OCI-LY1 (cell line): ENCODE data around the gene CCDC71.

Source experiments
- H2AFZ ChIP-seq: fragments of 200-600 bp; sonication (generic), shearing (Covaris generic); 2 replicates; pipeline ENCODE4 v1.6.0; 2014; ENCODE audit warnings: antibody characterized with exemption, mild to moderate bottlenecking, low read length
- H3F3A ChIP-seq: fragments of 200-600 bp; sonication (generic), shearing (Covaris generic); 2 replicates; pipeline ENCODE4 v1.6.0; 2014; ENCODE audit warnings: mild to moderate bottlenecking, antibody characterized with exemption, low read length, moderate library complexity; ENCODE audit not compliant: insufficient read depth
- H3K27ac ChIP-seq: fragments of 200-600 bp; sonication (generic); 2 replicates; pipeline ENCODE4 v1.5.1; 2014; ENCODE audit warnings: low read length, mixed run types, mild to moderate bottlenecking, low read depth; ENCODE audit not compliant: poor library complexity, severe bottlenecking
- H3K27me3 ChIP-seq: fragments of 200-600 bp; sonication (generic); 2 replicates; pipeline ENCODE4 v1.6.0; 2014; ENCODE audit warnings: antibody characterized with exemption, mild to moderate bottlenecking, low read length, moderate library complexity; ENCODE audit not compliant: insufficient read depth
- H3K36me3 ChIP-seq: fragments of 200-600 bp; sonication (generic); 2 replicates; pipeline ENCODE4 v1.6.1; 2014; ENCODE audit warnings: mild to moderate bottlenecking, antibody characterized with exemption, low read length, moderate library complexity, mixed read lengths; ENCODE audit not compliant: insufficient read depth
- H3K4me1 ChIP-seq: fragments of 200-600 bp; sonication (generic); 2 replicates; pipeline ENCODE4 v1.5.1; 2014; ENCODE audit warnings: mild to moderate bottlenecking, low read length, moderate library complexity; ENCODE audit not compliant: insufficient read depth, severe bottlenecking
- H3K4me2 ChIP-seq: fragments of 200-600 bp; sonication (generic), shearing (Covaris generic); 2 replicates; pipeline ENCODE4 v1.6.1; 2014; ENCODE audit warnings: low read length
- H3K4me3 ChIP-seq: fragments of 200-600 bp; sonication (generic); 2 replicates; pipeline ENCODE4 v1.5.1; 2014; ENCODE audit warnings: low read length, low read depth, mild to moderate bottlenecking, mixed read lengths; ENCODE audit not compliant: poor library complexity, severe bottlenecking
- H3K79me2 ChIP-seq: fragments of 200-600 bp; shearing (Covaris generic); 2 replicates; pipeline ENCODE4 v1.6.1; 2016; ENCODE audit warnings: mixed run types, low read length, mixed read lengths; ENCODE audit not compliant: insufficient read depth
- H3K9ac ChIP-seq: fragments of 200-600 bp; sonication (generic), shearing (Covaris generic); 2 replicates; pipeline ENCODE4 v1.6.1; 2014; ENCODE audit warnings: mild to moderate bottlenecking, low read length, mixed read lengths
- H3K9me2 ChIP-seq: fragments of 200-600 bp; sonication (generic), shearing (Covaris generic); 2 replicates; pipeline ENCODE4 v1.6.1; 2014; ENCODE audit warnings: low read depth, mild to moderate bottlenecking, low read length, mixed read lengths
- H3K9me3 ChIP-seq: fragments of 200-600 bp; shearing (Covaris generic); 2 replicates; pipeline ENCODE4 v1.6.1; 2014; ENCODE audit warnings: low read length, mixed read lengths
- H4K20me1 ChIP-seq: fragments of 200-600 bp; sonication (generic), shearing (Covaris generic); 2 replicates; pipeline ENCODE4 v1.6.0; 2016; ENCODE audit warnings: mild to moderate bottlenecking, low read length; ENCODE audit not compliant: insufficient read depth
- CTCF ChIP-seq: fragments of 200-600 bp; sonication (generic), shearing (Covaris generic); IDR thresholded peaks from 2 replicates; pipeline ENCODE4 v1.5.1; 2017; ENCODE audit warnings: mild to moderate bottlenecking, antibody characterized with exemption, low read length, moderate library complexity, mixed read lengths
- EZH2 ChIP-seq: fragments of 200-600 bp; sonication (generic), shearing (Covaris generic); IDR thresholded peaks from 2 replicates; pipeline ENCODE4 v1.8.0; 2017; ENCODE audit warnings: borderline replicate concordance, mixed run types, mild to moderate bottlenecking, antibody characterized with exemption, low read length, moderate library complexity, mixed read lengths

CCDC71 gene

GRCh38 chr3:49124203-49124602, 41.9 kb downstream of the CCDC71 start:
- peaks cover 2% of the 10 kb centered on the region; the same call in 1 of the 2 replicates for H3K36me3 ChIP-seq
- H3K27me3 ChIP-seq, result no peaks in the 10 kb centered on the region
- no peak overlapping the region for H3K4me2 ChIP-seq
- H4K20me1 ChIP-seq, result no peaks in the 10 kb centered on the region
- no peak overlapping the region for H3K9ac ChIP-seq
- no peak overlapping the region for H3K4me3 ChIP-seq
- TF ChIP-seq CTCF (no peak), EZH2 (no peak)
- H3K79me2 ChIP-seq, result no peaks in the 10 kb centered on the region
- H3F3A ChIP-seq, result no peaks in the 10 kb centered on the region
- H2AFZ ChIP-seq, result no peak overlapping the region
- no peaks in the 10 kb centered on the region for H3K9me2 ChIP-seq
- H3K27ac ChIP-seq, result no peak overlapping the region
- H3K4me1 ChIP-seq, result peaks cover 18% of the 10 kb centered on the region
- H3K9me3 ChIP-seq, result no peaks in the 10 kb centered on the region

GRCh38 chr3:49123687-49124086, 42.4 kb downstream of the CCDC71 start:
- Histone ChIP-seq H3K27me3 (no peaks in the 10 kb centered on the region), H2AFZ (no peak overlapping the region), H3K4me3 (no peak overlapping the region), H3K4me1 (peaks cover 20% of the 10 kb centered on the region), H3K36me3 (peaks cover 7% of the 10 kb centered on the region; the same call in 1 of the 2 replicates), H3F3A (no peaks in the 10 kb centered on the region), H4K20me1 (no peaks in the 10 kb centered on the region), H3K9me3 (no peaks in the 10 kb centered on the region), H3K79me2 (no peaks in the 10 kb centered on the region), H3K4me2 (no peak overlapping the region), H3K9ac (no peak overlapping the region), H3K27ac (no peak overlapping the region), H3K9me2 (no peaks in the 10 kb centered on the region)
- TF ChIP-seq CTCF (no peak), EZH2 (no peak)

- Histone ChIP-seq H3K4me3 (no peak overlapping the region), H3K79me2 (no peaks in the 10 kb centered on the region), H3F3A (no peaks in the 10 kb centered on the region), H2AFZ (no peak overlapping the region), H3K4me2 (no peak overlapping the region), H4K20me1 (no peaks in the 10 kb centered on the region), H3K27me3 (no peaks in the 10 kb centered on the region), H3K27ac (no peak overlapping the region), H3K36me3 (peaks cover 14% of the 10 kb centered on the region; the same call in 1 of the 2 replicates), H3K9ac (no peak overlapping the region), H3K9me3 (no peaks in the 10 kb centered on the region), H3K9me2 (no peaks in the 10 kb centered on the region), H3K4me1 (peaks cover 20% of the 10 kb centered on the region)
- TF ChIP-seq EZH2 (no peak), CTCF (no peak)
These were observed 43.1 kb downstream of the CCDC71 start for GRCh38 chr3:49122886-49123545.
